GM21619 (cell line): ENCODE data around the gene ZNF593.

ENCODE experiments used
- ATAC-seq: cut with Tn5 transposase; IDR thresholded peaks from one replicate; pipeline ENCODE4 v1.9.1; 2021; ENCODE audit not compliant: unreplicated experiment

The ZNF593 gene

DNA sequence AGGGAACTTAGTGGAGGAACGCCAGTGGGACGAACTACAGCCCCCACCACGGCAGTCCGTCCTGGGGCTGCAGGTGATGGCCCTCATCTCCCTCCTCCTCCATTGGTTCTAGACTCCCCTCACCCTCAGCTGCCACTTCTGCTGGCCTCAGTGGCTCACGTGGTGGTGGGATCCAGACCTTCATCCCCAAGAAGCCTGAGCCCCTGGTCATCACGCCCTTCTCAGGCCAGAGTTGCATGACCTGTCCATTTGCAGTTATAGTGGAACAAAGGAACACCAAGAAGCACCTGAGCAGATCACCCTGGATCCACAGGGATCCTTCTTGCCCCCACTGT is 23.8 kb upstream of the ZNF593 start:
- no peak for ATAC-seq

DNA sequence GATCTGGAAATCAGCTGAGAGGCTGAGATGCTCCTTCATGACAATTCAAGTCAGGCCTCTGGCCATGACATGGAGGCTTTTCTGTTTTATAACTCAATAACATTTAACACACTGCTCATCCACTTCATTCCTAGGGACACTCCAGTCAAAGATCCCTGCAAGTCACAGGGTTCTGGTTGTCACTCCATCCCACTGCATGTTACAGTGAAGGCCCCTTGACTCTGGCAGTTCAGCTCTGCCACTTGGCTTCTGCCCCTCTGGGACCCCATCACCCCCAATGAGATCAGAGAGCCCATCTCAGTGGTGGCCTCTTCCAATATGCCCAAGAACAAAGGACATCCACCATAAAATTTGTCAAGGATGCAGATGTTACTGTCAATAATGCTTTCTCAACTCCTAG is 20.8 kb upstream of the ZNF593 start:
- no peak for ATAC-seq

DNA sequence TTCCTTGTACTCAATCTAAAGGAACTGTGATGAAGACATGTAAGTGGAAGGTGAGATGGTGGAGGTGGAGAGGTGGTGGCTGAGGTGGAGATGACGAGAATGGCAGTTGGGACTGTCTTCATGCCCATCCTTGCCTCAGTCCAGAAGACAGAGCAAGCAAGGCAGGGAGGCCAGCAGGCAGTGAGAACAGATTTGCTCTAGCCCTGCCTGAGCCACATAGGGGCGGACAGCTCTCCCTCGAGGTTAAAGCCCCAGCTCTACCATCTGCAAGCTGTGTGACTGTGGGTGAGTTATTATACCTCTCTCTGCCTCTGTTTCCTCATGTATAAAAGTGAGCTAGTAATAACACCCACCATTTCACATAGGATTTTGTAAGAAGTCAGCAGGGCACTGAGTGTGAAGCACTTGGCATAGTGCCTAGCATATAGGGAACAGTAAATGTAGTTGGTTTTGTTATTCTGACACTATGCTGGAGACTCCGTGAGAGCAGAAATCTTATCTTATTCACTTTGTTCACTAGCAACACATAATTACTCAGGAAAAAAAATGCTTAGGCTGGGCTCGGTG is 15.7 kb upstream of the ZNF593 start:
- ATAC-seq = no peak

DNA sequence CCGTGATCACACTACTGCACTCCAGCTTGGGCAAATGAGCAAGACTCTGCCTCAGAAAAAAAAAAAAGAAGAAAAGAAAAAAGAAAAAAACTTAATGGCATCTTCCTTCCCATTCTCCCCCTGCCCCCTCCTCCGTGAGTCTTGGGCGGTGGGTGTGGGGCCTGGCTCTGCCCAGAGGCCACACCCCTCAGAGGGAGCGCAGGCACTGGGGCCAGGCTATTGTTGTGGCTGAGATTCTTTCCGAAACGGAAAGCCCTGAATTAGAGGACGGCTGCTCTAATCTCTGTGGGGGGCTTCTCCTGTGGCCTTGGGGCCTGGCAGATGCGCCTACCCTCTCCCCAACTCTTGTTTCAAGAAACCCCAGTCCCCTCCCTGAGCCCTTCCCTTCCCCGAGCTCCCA is 15.0 kb upstream of the ZNF593 start:
- no peak for ATAC-seq

DNA sequence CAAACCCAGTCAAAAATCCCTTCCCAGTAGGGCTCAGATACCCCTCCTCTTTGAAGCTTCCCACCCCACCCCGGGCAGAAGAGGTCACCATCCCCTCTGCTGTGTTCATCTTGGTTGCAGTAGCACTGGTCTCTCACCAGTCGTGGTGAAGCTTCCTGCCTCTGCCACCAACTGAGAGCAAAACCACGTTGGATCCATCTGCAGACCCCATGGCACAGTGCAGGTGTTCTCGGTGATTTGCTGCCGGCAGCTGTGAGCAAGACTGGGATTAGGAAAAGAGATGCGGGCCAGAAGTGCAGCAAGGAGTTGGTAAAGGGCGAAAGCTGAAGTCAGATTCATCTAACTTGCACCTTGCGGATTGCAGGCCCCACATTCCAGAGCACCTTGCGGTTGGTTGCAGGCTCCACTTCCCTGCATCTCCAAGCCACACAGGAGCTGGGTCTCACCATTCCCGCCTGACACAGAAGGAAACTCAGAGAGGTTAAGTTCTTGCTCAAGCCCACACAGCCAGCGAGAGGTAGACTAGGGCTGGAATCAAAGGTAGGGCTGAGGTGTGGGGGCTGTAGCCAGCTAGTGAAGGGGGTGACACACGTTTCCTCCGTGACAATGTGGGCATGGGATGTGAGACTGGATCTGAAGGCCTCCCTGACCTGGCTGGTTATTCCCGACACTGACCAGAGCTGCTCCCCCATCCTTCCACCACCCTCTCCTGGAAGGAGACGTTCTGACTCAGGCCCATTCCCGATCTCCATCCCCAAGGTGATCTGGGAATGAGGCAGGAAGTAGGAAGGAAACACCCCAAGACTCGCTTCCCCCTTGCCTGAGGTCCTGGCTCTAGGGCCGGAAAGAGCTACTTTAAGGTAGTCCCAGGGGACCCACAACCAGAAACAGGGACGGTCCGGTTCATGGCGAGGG is 14.1 kb upstream of the ZNF593 start:
- no peak for ATAC-seq

DNA sequence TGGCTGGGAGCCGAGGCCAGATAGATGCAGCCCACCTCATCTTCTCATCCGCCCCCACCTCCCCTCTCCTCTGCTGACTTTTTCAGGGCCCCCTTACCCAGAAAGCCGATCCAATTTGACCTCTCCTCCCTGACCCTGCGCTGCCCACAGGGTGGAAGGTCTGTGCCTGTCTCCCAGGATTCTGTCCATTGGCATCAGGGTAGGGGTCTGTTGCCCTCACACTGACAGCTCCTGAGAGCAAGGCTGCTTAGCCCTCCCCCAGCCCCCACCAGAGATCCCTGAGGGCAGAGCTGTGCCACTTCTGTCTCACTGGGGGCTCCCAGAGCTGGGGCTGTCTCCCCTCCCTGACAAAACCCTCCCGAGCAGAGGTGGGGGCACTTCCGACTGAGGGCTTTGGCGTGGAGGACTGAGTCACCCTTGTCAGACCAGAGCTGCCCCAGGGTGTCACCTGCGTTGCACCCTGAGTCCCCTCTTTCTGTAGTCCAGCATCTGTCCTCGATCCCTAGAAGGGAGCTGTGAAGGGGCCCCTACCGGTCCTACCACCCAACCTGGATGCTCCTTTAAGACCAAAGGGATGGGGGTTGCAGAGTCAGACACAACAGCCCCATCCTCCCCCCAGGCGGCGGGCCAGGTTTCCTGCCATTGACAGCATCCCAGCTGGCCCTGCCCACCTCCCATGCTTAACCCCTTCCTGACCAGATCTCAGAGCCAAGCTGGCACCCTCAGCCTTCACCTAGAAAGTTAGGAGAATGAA is 13.2 kb upstream of the ZNF593 start:
- no peak for ATAC-seq

DNA sequence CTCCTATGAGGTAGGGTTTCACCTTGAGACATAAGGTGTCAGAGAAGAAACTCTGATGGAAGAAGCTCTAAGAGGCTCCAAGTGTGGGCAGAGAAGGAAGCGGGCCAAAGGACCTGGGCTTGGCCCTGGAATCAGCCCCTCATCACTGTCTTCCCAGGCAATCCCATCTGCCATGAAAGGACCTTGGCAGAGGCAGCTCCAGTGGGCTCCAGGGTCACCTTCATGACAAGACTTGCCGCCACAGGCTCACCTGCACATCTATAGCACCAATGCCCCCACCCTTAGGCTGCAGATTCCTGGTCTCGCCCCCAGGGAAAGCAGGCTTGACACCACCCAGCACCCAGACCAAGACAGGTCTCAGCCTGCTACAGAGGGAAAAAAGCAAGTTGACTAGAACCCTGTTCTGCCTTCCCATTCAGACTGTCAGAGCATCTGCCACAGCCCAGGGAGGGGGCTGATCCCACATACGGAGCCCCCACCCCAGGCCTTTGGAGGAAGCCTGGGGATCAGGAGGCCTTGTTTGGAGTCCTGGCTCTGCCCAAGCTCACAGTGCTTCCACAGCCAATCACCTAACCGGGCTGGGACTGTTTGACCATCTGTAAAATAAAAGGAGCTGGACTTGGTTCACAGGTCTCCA is 11.3 kb upstream of the ZNF593 start:
- ATAC-seq = no peak

DNA sequence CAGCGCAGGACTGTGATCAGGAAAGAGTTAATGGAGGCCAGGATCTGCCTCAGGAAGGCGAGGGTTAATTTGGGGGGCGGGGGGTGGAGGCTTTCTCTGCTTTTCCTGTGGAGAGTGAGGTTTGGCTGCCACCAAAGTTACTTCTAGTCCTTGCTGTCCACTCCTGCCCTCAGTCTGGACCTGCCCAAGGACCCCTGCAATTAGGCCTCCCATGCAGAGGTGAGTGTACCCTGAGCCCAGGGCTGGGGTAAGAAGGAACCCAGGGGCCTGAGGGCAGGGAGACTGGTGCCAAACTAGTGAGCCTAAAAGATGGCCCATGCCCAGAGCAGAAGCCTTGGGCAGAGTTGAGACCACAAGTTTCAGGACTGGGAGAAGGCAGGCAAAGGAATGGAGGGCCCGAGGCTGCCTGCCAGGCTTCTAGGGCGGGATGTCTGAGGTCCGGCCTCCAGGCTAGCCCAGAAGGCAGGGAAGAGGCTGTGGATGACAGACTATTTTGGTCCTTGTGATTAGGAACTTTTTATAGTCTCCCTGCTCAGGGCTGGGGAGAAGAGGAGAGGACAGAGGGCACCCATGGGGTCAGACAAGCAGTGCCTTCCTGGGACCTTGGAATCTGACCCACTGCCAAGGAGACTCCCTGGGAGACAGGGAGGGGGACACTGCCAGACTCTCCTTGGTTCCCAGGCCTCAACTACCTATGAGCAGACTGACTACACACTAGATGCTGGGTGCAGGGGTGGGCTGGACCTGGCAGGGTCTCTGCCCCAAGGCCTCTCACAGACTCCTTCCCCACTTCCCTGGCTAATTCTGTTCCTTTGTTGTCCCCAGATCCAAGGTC is 10.6 kb upstream of the ZNF593 start, which contains the start of gene FAM110D:
Gene FAM110D, plus strand, starts transcription at position 172 of the 835 bp plus-strand sequence. CDS start 2,213 bp downstream, outside the sequence.
- no peak for ATAC-seq

DNA sequence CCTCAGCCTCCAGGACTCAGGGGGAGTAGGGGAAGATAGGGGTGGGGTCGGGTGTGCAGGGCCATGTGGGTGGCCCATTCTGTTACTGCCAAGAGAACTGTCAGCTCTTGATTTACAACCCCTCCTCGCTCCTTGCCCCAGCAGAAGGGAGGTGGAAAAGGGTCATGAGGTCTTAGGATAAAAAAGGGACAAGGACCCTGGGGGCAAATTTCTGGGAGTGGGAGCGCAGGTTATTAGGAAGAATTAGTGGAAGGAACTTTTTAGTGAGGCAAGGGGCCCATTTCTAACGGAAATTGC is 10.0 kb upstream of the ZNF593 start:
- no peak for ATAC-seq

DNA sequence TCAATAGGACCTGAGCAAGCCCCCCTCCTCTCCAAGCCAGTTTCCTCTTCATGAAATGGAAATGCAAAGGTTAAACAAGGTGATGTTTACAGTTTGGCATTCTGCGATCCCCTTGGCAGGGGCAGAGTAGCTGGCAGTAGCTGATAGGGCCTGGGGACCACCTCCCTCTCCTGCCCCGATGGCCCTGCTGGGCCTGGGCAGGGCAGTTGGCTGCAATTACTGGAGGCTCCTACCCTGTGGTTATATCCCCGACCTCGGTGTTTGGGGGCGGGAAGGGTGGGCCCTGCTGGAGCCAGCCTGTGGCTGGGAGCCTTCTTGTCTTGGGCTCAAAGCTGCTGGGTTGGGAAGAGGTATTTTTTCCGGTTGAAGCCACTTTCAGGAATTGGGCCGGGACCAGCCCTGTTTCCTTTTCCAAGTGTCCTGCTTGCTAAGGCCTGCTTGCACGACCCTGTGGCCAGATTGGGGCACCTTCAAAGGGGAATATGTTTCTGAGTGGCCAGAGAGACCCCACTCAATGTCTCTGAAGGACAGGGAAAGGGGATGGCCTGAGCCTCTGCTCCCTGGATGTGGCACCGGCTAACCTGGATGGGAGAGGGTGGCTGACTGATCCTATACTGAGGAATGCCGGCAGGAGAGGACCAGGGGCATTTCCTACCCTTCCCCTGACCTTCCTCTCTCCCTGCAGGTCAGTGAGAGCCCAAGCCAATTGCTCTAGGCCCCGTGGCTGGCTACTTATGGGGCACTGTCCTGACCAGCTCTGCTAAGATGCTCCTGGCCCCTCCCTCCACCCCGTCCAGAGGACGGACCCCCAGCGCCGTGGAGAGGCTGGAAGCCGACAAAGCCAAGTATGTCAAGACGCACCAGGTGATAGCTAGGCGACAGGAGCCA is 8.9 kb upstream of the ZNF593 start:
- no peak for ATAC-seq

DNA sequence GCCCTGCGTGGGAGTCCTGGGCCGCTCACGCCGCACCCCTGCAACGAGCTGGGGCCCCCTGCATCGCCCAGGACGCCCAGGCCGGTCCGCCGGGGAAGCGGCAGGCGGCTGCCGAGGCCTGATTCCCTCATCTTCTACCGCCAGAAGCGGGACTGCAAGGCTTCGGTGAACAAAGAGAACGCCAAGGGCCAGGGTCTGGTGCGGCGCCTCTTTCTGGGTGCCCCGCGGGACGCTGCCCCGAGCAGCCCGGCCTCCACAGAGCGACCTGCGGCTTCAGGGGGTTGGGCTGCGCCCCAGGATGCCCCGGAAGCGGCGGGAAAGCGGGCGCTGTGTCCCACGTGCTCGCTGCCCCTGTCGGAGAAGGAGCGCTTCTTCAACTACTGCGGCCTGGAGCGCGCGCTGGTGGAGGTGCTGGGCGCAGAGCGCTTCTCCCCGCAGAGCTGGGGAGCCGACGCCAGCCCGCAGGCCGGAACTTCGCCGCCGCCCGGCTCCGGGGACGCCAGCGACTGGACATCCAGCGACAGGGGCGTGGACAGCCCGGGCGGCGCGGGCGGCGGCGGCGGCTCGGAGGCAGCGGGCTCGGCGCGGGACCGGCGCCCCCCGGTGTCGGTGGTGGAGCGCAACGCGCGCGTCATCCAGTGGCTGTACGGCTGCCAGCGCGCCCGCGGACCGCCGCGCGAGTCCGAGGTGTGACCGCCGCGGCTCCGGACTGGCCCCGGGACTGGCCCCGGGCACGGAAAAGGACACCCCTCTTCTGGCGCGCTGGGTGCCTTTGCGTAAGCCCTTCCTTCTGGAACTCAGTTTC is 8.1 kb upstream of the ZNF593 start:
- no peak for ATAC-seq

DNA sequence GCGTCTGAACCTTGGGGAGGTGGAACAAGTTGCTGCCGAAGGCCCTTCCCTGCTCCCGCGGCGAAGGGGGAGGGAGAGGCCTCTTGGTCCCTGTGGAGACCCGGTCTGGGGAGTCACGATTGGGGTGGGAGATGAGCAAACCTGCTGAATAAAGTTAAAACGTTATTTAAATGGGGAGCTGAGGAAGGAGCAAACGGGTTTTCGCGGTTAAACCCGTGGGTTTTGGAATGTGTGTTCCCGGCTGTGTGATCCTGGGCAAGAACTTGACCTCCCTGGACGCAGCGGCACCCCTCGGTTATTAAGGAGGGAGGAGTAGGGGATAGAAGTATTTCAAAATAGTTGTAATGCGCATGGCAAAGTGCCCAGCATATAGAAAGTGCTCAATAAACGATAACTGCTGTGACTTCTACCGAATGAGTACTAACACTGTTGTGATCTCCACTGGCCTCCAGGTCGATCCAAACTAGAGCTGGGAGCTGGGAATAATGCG is 7.4 kb upstream of the ZNF593 start:
- ATAC-seq = no peak

DNA sequence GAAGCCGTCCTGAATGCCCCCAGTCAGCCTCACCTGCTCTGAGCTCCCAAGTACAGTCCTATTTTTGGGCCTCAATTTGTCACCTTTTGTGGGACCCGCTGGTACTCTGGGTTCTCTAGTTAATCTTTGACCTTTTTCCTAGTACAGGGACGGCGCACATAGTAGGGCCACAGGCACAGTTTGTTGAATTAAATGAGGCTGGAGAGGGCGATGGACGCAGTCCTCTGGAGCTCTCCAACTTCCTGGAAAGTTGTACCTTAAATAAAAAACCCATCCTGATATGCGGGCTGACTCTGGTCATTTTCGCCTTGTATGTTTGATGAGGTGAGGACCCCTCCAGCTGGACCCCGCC is 6.0 kb upstream of the ZNF593 start:
- ATAC-seq = no peak

DNA sequence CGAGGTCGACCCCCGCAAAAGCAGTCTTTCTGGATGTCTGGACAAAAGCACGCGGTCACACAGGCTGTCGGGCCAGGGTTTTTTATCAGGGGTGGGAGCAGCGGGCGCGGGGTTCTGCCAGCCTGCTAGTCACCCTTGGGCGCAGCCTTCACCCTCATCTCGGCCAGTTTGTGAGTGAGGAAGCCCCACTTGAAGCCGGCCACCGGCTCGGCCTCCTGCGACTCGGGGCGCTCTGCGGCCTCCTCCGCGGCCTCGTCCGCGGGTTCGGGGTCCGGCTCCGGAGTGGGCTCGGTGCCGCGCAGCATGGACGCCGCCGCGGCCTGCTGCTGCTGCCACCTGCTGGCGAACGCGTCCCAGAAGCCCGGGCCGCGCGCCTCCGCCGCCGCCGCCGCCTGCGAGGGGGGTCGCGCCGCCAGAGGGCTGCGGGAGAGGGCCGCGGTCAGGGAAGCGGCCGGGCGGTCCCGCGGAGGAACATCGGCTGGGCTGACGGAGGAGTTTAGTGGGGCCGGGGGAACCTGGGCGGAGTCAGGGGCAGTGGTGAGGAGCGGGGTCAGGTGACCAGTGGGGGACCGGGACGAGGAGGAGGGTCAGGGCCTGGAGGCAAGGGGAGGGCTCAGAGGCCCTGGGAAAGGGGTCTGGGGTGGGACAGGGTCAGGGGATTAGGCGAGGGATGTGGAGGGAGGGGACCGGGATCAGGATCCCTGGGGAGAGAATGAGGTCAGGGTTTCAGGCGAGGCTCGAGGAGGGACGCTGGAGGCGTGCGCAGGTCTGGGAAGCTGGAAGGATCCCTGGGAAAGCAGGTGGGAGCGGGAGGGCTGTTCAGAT is 5.5 kb upstream of the ZNF593 start:
- no peak for ATAC-seq

DNA sequence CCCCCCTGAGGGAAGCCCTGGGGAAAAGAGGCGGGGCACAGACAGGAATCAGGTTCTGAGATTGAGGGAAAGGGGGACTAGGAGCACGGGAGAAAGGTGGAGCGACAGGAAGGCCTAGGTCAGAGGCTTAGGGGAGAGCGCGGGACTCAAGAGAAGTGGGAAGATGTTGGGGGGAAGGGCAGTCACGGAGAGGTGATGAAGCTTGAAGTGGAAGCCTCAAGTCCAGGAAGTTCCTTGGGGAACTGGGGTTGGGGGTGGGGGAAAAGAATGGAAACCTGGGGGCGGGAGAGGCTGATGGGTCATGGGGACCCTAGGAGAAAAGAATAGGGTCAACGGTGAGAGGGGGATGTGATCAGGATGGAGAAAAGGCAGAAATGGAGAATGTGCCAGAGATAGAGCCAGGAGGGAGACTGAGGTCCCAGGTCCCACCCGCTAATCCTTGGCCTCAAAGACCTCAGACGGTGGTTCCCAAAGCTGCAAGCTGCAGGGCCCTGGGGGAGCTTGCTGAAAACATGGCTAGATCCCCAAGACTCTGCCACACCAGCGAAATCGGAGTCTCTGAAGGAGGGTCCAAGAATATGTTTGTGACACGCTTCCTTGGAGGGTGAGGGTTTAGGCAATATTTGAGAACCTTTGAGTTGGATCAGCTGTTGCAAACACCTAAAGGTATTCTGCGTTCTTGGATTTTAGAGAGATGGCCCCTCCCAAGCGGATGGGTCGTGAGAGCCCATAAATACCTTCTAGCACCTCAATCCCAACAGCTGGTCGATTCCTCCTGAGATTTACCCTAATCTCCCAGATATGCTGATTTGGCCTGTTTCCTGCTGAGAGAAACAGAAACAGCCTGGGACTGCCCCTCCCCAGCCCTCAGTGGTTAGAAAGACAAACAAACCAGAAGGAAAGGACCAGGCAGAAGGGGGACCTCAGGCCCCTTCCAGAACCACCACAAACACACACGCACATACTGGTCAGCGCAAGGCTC is 4.6 kb upstream of the ZNF593 start:
- ATAC-seq = no peak

DNA sequence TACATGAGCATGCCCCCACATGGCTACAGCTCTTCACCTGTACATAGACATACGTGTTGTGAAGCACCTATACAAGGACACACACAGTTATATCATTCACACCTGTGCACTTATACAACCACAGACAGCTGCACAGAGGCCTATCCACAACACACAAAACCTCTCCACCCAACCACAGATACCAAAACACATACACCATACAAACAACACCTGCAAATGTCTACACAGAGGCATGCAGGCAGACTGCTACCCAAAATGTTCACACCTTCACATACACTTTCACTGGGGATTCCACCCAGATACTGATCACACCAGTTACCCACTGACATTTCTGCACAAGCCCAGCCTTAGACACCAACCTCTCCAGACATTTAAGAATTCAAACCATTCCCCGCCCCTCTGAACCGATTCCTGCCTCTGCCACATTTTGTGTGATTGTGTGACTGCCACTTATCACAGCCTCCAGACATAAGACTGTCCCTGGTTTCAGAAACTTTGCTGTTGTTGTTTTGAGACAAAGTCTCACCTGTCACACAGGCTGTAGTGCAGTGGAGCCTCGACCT is 2.9 kb upstream of the ZNF593 start:
- no peak for ATAC-seq
